K562 (cell line): ENCODE data around the gene IKBKE. TPM values are rescaled to one million over a fixed set of nuclear protein-coding genes. Genes with fewer than 3 reads are reported as not detected.
A peak's percentile ranks its signal among the peaks of the same experiment; 100 is the strongest.

Experiments used
- ATAC-seq: fragments of 200-7000 bp; cut with Tn5 transposase; 3 replicates; pipeline ENCODE4 v1.9.1; 2020; ENCODE audit warnings: moderate library complexity
- BruUV-seq: library from RNA; stranded (reverse); fragments of 400-500 nt; replicated peaks from 2 replicates; lab custom pipeline; 2021; lab: Mats Ljungman, UMichigan
- CTCF ChIA-PET: fragments of 300-600 bp; formaldehyde crosslinking; extraction: SDS; loops from one replicate; lab custom pipeline; 2021; ENCODE audit warnings: low intra/inter-chr PET ratio; lab: Yijun Ruan, JAX
- POLR2A ChIA-PET: fragments of 300-600, 350-650 bp; sonication (Branson Sonifier 250); formaldehyde crosslinking; extraction: SDS; loops from one replicate; lab custom pipeline; 2021; ENCODE audit warnings: antibody characterized with exemption, inconsistent platforms; lab: Yijun Ruan, JAX
- DNase-seq, 4 experiments: peaks; one replicate each; pipeline versions ENCODE4 v3.0.0 to v3.0.0-alpha.2; 2011 to 2018; ENCODE audit warnings: low spot score in 3 of 4, mixed read lengths in 3 of 4; ENCODE audit errors: extremely low read depth in 1 of 4
- FAIRE-seq: peaks from 2 replicates; lab custom pipeline; 2011; peaks lifted over from hg19 to GRCh38; lab: Jason Lieb, UNC
- H2AFZ ChIP-seq: 2 replicates; pipeline ENCODE4 v1.6.0; 2011; ENCODE audit warnings: low read depth, low read length, control low read depth, inconsistent platforms
- H3K27ac ChIP-seq: fragments of 200-600 bp; 3 replicates; pipeline ENCODE4 v1.8.0; 2011; ENCODE audit warnings: low read depth, mild to moderate bottlenecking, control low read depth, inconsistent platforms, low read length, moderate library complexity, mixed read lengths; ENCODE audit errors: extremely low read depth
- H3K27me3 ChIP-seq, 2 experiments: fragments of 300-600 bp in 1 of 2; 2 replicates in 1 of 2; 3 replicates in 1 of 2; pipeline versions ENCODE4 v1.6.0 to v1.8.0; 2011; ENCODE audit warnings: inconsistent platforms in 2 of 2, low read length in 2 of 2, mild to moderate bottlenecking in 1 of 2, mixed read lengths in 1 of 2, moderate library complexity in 1 of 2; ENCODE audit not compliant: control insufficient read depth in 2 of 2, insufficient read depth in 2 of 2
- H3K36me3 ChIP-seq: fragments of 300-600 bp; 3 replicates; pipeline ENCODE4 v1.8.0; 2011; ENCODE audit warnings: mild to moderate bottlenecking, low read length, inconsistent platforms; ENCODE audit not compliant: control insufficient read depth, insufficient read depth
- H3K4me1 ChIP-seq, 2 experiments: fragments of 200-600 bp in 1 of 2; replicated peaks in 1 of 2; 2 replicates in 1 of 2; 3 replicates in 1 of 2; pipeline versions ENCODE4 v1.5.1 to v1.8.0; 2011; ENCODE audit warnings: inconsistent platforms in 2 of 2, low read length in 2 of 2, mild to moderate bottlenecking in 1 of 2, mixed read lengths in 1 of 2, moderate library complexity in 1 of 2; ENCODE audit not compliant: control insufficient read depth in 2 of 2, insufficient read depth in 2 of 2
- H3K4me2 ChIP-seq: 2 replicates; pipeline ENCODE4 v1.6.1; 2011; ENCODE audit warnings: low read length, control low read depth, inconsistent platforms, mixed read lengths; ENCODE audit not compliant: insufficient read depth
- H3K4me3 ChIP-seq: fragments of 200-600 bp; sonication (generic), shearing (Covaris generic); 2 replicates; pipeline ENCODE4 v1.5.1; 2016; ENCODE audit warnings: control low read depth, inconsistent platforms
- H3K79me2 ChIP-seq: fragments of 200-600 bp; 3 replicates; pipeline ENCODE4 v1.8.0; 2011; ENCODE audit warnings: low read length, inconsistent platforms; ENCODE audit not compliant: control insufficient read depth, insufficient read depth
- H3K9ac ChIP-seq, 2 experiments: 2 replicates each; pipeline versions ENCODE4 v1.6.0 to v1.6.1; 2011; ENCODE audit warnings: low read depth in 2 of 2, low read length in 2 of 2, control low read depth in 1 of 2, inconsistent platforms in 1 of 2, mild to moderate bottlenecking in 1 of 2, mixed read lengths in 1 of 2; ENCODE audit not compliant: insufficient read depth in 1 of 2
- H3K9me1 ChIP-seq: one replicate; pipeline ENCODE4 v1.6.0; 2011; ENCODE audit warnings: inconsistent platforms, mild to moderate bottlenecking, low read length, moderate library complexity; ENCODE audit not compliant: control insufficient read depth, insufficient read depth
- H3K9me3 ChIP-seq: replicated peaks from 2 replicates; pipeline ENCODE4 v1.5.1; 2011; ENCODE audit warnings: low read depth, low read length, inconsistent platforms; ENCODE audit not compliant: control insufficient read depth, insufficient read depth
- H4K20me1 ChIP-seq: replicated peaks from 2 replicates; pipeline ENCODE4 v1.6.1; 2011; ENCODE audit warnings: low read length, inconsistent platforms, mixed read lengths; ENCODE audit not compliant: control insufficient read depth, insufficient read depth
- C11orf30 ChIP-seq: fragments of 450-650 bp; IDR thresholded peaks from 2 replicates; pipeline ENCODE4 v1.6.1; 2016; ENCODE audit warnings: low read depth, mild to moderate bottlenecking
- MNT ChIP-seq, 2 experiments: fragments of 450-650 bp; conservative IDR thresholded peaks; 2 replicates each; pipeline ENCODE4 v1.6.1; 2017; ENCODE audit warnings: mild to moderate bottlenecking in 2 of 2, moderate library complexity in 2 of 2
- MYC ChIP-seq, 2 experiments: fragments of 250-450 bp in 1 of 2; sonication (Bioruptor Pico) in 1 of 2; IDR thresholded peaks; 2 replicates each; pipeline versions ENCODE4 v1.5.1 to v1.6.1; 2012 to 2021; ENCODE audit warnings: low read depth in 2 of 2, borderline replicate concordance in 1 of 2, improper control_type of control experiment in 1 of 2, low read length in 1 of 2, mild to moderate bottlenecking in 1 of 2, moderate library complexity in 1 of 2
- NFRKB ChIP-seq: fragments of 450-650 bp; IDR thresholded peaks from 2 replicates; pipeline ENCODE4 v1.6.1; 2016; ENCODE audit warnings: low read depth
- RBM15 ChIP-seq: fragments of 200-400 bp; formaldehyde crosslinking; IDR thresholded peaks from 2 replicates; pipeline ENCODE4 v1.6.1; 2018; ENCODE audit warnings: mild to moderate bottlenecking, low read length, moderate library complexity; ENCODE audit not compliant: insufficient read depth
- REST ChIP-seq, 2 experiments: fragments of 450-650 bp; formaldehyde crosslinking in 1 of 2; IDR thresholded peaks; 2 replicates each; pipeline versions ENCODE4 v1.4.0 to v1.6.1; 2014 to 2020; ENCODE audit warnings: mild to moderate bottlenecking in 2 of 2, borderline replicate concordance in 1 of 2, low read depth in 1 of 2
- ZNF23 ChIP-seq: fragments of 250-450 bp; sonication (Bioruptor Pico); IDR thresholded peaks from 2 replicates; pipeline ENCODE4 v1.4.0; 2020; ENCODE audit warnings: mild to moderate bottlenecking
- ZSCAN29 ChIP-seq: fragments of 450-650 bp; IDR thresholded peaks from 2 replicates; pipeline ENCODE4 v1.6.1; 2017
- WGBS: fragments of 100-300 bp; shearing (Covaris generic); methylation state at CpG from one replicate; pipeline ENCODE4 v1.1.6; 2016; ENCODE audit warnings: low coverage, mixed read lengths; ENCODE audit not compliant: insufficient coverage; ENCODE audit errors: missing lambda C conversion rate; 5-methylcytosine and 5-hydroxymethylcytosine counted together
- in situ Hi-C: fragments of 300-500 bp; cut with MboI; formaldehyde crosslinking; loops from 4 replicates; pipeline ENCODE4 v1.15.0; 2018; ENCODE audit warnings: inconsistent platforms, mixed read lengths
- intact Hi-C: fragments of 100-400 bp; cut with micrococcal nuclease; formaldehyde crosslinking; loops from 2 replicates; pipeline ENCODE4 v1.14.2; 2022
- polyA plus RNA-seq, 8 experiments: library from polyadenylated mRNA; depleted of rRNA in 4 of 8; stranded (reverse) in 5 of 8; unstranded in 3 of 8; fragments of >200 nt; fragmentation: Nextera tagmentation in 2 of 8; fragmentation: Illumina TruSeq in 1 of 8; extraction: Ambion mirVana in 2 of 8; extraction: Trizol in 1 of 8; gene quantifications; 2 replicates each; pipeline versions ENCODE4 v1.2.1 to v1.2.3, GENCODE V29; 2011 to 2014; ENCODE audit warnings: inconsistent platforms in 1 of 8, missing spikeins in 1 of 8
- total RNA-seq, 7 experiments: library from RNA; depleted of rRNA in 6 of 7; stranded (reverse); fragments of >200 nt in 6 of 7; fragmentation: Illumina TruSeq in 2 of 7; extraction: Trizol in 2 of 7; gene quantifications; 2 replicates each; pipeline versions ENCODE4 v1.2.1 to v1.2.3, GENCODE V29; 2011 to 2021; ENCODE audit warnings: low replicate concordance in 1 of 7

The IKBKE gene
- total and polyA plus RNA-seq, 9 of the 15 experiments (the other 6 are each of a cell fraction or from before 2014, with no cell fraction given), result 2.3 to 9.0 (median 4.8) TPM

- TF ChIP-seq MNT (conservative IDR thresholded peaks at IDR 0.05) (peak in 1 of 2 experiments; percentile 28; a peak in 1 of 4 replicates), MYC (IDR thresholded peaks at IDR 0.05; ENCODE audit: low read depth, low read length) (no peak), MYC (CRISPR knock-in tag; IDR thresholded peaks at IDR 0.05; ENCODE audit: borderline replicate concordance, low read depth) (no peak), RBM15 (no peak)
Measured at GRCh38 chr1:206508956-206509355, 38.7 kb downstream of the IKBKE start (continued).

- no TSS peak for BruUV-seq
- no peak for TF ChIP-seq NFRKB
- peak; percentile 28; the same call in 1 of the 2 replicates for TF ChIP-seq C11orf30
- TF ChIP-seq REST (IDR thresholded peaks at IDR 0.05; ENCODE audit: borderline replicate concordance), result no peak
- no peak for TF ChIP-seq REST (CRISPR knock-in tag; IDR thresholded peaks at IDR 0.05; ENCODE audit: low read depth)
- TF ChIP-seq ZSCAN29, result no peak
- TF ChIP-seq ZNF23 (CRISPR knock-in tag), result no peak
- FAIRE-seq (no peak), ATAC-seq (no peak), DNase-seq (no peak)
- ChIA-PET POLR2A (interaction anchor here (0.7 kb wide), 1 partner anchor 64 kb away, joined by 3 read pairs; no protein-coding TSS in a partner anchor), CTCF (no interaction called here)
- Histone ChIP-seq H2AFZ (no peak overlapping the region), H3K4me2 (no peak overlapping the region), H3K27ac (no peak overlapping the region), H3K9ac (no peak overlapping the region), H3K4me1 (peaks cover 17 to 22% of the 10 kb centered on the region in 2 experiments), H3K27me3 (peaks cover 17 to 44% of the 10 kb centered on the region in 2 experiments; a peak in 4 of 5 replicates), H4K20me1 (peaks cover 4% of the 10 kb centered on the region; the same call in 1 of the 2 replicates), H3K36me3 (no peaks in the 10 kb centered on the region), H3K79me2 (no peaks in the 10 kb centered on the region), H3K4me3 (no peak overlapping the region), H3K9me1 (no peaks in the 10 kb centered on the region), H3K9me3 (no peaks in the 10 kb centered on the region)
- in situ Hi-C loops (no loop called here), intact Hi-C loops (no loop called here)
- 16% methylated on average over 12 of the region's 12 CpGs for WGBS
Measured at GRCh38 chr1:206509612-206510257, 39.5 kb downstream of the IKBKE start.
